ENCODE results near the gene KHDC1.

DNA sequence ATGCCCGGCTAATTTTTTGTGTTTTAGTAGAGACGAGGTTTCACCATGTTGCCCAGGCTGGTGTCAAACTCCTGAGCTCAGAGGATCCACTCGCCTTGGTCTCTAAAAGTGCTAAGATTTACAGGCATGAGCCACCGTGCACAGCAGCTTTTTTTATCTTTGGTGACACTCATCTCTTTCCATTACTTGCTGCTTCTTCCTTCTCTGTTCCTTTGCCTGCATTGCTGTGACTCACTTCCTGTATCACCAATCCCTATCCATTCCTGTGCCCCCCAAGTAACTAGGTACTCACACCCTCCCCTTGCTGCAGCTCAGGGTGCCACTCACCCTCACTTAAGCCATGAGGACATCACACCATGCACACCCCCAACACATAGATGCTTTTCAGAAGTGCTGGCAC, 62.3 kb downstream of the KHDC1 start:
- TF ChIP-seq, protein P1, sequence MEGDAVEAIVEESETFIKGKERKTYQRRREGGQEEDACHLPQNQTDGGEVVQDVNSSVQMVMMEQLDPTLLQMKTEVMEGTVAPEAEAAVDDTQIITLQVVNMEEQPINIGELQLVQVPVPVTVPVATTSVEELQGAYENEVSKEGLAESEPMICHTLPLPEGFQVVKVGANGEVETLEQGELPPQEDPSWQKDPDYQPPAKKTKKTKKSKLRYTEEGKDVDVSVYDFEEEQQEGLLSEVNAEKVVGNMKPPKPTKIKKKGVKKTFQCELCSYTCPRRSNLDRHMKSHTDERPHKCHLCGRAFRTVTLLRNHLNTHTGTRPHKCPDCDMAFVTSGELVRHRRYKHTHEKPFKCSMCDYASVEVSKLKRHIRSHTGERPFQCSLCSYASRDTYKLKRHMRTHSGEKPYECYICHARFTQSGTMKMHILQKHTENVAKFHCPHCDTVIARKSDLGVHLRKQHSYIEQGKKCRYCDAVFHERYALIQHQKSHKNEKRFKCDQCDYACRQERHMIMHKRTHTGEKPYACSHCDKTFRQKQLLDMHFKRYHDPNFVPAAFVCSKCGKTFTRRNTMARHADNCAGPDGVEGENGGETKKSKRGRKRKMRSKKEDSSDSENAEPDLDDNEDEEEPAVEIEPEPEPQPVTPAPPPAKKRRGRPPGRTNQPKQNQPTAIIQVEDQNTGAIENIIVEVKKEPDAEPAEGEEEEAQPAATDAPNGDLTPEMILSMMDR (IDR thresholded peaks at IDR 0.05): no peak
- no peak for TF ChIP-seq POLR2A (IDR thresholded peaks at IDR 0.05)

All from adrenal gland (tissue), 5 donors.